HG03175 (cell line): ENCODE measurements around the gene NMT1.
"Not testable (repeated sequence)": the region's sequence is repeated elsewhere in the genome, so short reads cannot be mapped to it uniquely, and the experiment has no call there.

Source experiments
- ATAC-seq: cut with Tn5 transposase; IDR thresholded peaks from one replicate; pipeline ENCODE4 v1.9.1; 2021; ENCODE audit warnings: mild to moderate bottlenecking, moderate library complexity; ENCODE audit not compliant: unreplicated experiment

Gene NMT1

DNA sequence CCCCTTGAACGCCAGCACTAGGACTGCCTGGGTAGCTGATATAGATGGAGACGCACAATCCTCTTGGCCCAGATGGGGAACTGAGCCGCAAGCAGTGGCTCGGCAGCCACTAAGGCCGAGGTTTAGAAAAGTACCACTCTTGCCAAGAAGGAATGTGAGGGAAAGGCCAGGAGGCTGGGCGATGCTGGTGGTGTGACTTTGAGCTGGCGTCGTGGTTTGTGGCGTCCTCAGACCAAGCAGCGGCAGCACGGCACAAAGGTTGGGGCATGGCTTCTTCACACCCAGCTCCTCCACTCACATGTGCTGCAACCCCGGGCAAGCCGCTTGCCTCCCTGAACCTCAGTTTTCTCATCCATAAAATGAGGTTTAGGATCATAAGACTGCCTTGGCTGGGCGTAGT lies 25.3 kb upstream of the NMT1 start:
- ATAC-seq: no peak

DNA sequence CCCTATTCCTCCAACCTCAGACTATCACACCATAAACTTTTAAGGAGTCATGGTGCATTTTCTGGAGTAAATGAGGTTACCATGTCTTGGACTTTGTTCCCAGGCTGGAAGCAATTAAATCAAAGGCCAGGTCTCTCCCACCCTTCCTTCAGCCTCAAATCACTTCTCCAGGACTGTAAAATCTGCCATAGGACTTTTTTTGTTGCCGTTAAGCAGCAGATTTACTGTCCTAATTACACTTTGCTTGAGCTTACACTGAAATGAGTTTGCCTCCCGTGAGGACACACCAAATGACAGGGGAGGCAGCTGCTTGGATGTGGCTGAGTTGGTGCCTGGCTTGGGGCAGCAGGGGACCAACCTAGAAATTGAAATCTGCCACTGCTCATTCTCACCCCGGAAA lies 24.4 kb upstream of the NMT1 start:
- ATAC-seq: no peak

DNA sequence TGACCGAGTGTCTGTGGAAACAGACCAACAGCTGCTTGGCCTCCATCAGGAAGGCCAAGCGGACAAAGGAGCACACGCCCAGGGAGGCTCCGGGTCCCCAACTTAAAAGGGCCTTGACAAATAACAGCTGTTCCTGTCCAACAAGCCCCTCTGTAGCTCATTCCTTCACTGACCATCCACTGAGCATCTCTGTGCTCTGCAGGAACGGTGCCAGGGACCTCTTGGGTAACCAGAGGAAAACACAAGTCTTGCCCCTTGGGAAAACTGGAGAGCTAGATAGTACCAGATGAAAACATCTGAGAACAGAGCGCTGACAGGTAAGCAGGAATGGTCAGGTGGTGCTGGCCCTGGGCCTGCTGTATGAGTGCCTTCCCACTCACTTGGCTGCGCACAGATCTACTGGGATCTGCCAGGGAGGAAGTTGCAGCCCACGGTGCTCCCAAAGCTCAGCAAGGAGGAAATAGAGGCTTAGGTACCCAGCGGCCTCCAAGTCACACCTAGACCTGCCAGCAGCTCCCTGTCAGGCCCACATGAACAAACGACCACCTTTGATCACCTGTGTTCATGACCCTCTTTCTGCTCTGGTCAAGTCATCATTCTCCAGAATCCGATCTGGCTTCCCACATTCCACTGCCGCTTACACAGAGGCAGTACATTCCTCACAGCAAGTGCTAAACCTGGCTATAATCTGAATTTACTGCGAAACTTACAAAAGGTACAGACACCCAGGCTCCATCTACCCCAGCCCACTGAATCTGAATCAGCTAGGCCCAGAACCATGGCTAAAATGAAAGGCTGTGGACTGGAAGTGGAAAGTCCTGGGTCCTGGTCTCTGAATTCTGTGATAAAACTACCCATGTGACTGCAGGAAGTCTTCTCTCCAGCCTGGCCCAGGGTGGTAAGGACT lies 22.1 kb upstream of the NMT1 start:
- no peak for ATAC-seq

- no peak for ATAC-seq
Measured at GRCh38 chr17:45040459-45040858, 20.7 kb upstream of the NMT1 start.

GRCh38 chr17:45042346-45043120 lies 18.6 kb upstream of the NMT1 start:
- ATAC-seq: no peak

GRCh38 chr17:45043813-45044540 lies 17.1 kb upstream of the NMT1 start:
- no peak for ATAC-seq

DNA sequence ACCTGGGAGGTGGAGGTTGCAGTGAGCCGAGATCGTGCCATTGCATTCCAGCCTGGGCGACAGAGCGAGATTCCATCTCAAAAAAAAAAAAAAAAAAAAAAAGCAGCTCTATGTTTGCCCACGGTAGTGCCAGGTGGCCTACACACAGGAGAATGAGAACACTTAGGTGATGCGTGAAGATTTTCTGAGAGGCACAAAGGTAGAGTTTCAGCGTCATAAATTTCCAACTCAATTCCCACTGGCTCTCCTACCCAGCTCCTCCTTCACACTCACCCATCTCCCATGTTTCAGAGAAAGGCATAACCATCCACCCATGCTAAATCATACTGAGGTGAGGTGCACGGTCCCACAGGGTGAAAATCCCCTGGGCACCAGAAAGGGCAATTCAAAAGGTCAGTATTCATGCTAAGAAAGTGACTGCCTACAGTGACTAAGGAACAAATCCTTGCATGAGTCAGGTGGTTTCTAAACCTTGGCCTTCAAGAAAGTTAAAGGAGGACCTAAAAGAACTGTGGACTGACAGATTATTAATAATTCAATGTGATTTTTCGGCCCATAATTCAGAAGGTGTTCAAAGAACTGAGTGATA lies 14.5 kb upstream of the NMT1 start:
- no peak for ATAC-seq

DNA sequence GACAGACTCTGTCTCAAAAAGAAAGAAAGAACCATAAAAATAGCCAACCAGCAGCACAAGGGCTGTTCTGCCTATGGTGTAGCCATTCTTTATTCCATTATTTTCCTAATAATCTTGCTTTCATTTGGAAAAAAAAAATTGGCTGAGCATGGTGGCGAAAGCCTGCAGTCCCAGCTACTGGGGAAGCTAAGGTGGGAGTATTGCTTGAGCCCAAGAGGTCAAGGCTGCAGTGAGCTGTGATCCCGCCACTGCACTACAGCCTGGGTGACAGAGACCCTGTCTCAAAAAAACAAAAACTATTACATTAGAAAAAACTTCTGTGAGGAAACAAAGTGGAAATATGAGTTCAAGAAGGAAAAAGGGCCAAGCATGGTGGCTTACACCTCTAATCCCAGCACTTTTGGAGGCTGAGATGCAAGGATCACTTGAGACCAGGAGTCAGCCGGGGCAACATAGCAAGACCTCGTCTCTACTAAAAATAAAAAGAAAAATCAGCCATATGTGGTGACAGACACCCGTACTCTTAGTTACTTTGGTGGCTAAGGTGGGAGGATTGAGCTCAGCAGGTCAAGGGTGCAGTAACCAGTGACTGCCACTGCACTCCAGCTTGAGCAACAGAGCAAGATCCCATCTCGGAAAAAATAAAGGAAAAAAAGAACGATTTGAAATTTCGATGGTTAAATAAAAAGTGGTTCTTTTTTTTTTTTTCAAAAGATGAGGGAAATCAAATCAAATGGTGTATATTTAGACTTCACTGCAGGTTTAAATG lies 12.1 kb upstream of the NMT1 start:
- ATAC-seq: no peak

- ATAC-seq: no peak
Measured at GRCh38 chr17:45050481-45051059, 10.5 kb upstream of the NMT1 start.

GRCh38 chr17:45051060-45051719 lies 9.9 kb upstream of the NMT1 start, which contains the start of gene DCAKD:
TSS of gene DCAKD (minus strand) at chr17:45051632. CDS start at chr17:45034885, 16,747 bp downstream.
- ATAC-seq: peak; percentile 93

GRCh38 chr17:45051720-45052051 lies 9.4 kb upstream of the NMT1 start:
- ATAC-seq: not testable (repeated sequence)

DNA sequence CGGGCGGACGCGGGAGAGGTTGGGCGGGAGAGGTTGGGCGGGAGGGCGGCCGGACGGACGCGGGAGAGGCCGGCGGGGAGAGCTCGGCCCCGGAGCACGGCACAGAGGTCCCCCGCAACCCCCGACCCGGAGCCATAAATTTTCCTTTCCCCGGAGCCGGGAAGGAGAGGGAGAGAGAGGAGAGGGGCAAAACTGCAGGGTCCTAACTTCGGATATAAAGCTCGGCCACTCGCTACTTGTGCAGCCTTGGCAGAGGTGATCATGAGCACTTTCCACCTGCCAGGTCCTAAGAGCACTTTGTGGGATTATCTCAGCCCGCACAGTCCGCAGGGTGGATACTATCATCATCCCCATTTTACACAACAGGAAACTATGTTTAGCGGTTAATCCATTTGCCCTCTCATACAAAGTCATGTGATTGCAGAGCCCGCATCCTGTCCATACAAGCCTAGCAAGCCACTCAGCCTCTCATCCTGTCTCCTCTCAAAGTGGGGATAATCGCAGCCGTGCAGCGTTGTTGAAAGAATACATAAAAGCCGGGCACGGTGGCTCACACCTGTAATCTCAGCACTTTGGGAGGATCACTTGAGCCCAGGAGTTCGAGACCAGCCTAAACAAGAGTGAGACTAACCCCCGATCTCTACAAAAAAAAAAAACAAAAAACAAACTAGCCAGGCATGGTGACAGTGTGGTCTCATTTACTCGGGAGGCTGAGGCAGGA lies 8.9 kb upstream of the NMT1 start:
- no peak for ATAC-seq

- no peak for ATAC-seq
Measured at GRCh38 chr17:45060382-45060796, 728 bp upstream of the NMT1 start.

DNA sequence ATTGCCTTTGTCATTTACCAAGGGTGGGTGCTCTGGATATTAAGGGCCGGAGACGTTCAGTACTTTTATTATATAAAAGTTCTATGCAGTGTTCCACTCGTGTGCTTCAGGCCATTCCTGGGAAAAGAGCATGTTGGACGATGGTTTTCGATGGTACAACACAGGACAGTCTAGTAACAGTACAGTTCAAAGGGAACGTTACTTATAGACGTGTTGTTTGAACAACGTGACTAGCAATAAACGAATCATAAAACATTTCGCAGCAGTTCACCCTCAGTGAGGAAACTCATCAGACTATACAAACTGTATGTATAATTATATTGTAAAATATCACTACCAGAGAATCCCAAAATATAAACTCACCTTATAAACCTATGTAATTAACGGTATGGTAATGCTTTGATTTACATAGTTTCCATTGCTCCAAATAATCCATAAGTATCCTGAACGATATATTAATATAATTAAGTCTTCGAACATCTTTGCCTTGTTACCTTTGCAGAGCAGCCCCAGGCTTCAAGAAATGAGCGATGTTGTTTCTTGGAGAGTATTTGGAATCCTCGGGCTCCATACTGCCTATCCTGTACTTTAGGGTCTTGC lies 589 bp downstream of the NMT1 start:
- ATAC-seq: no peak

DNA sequence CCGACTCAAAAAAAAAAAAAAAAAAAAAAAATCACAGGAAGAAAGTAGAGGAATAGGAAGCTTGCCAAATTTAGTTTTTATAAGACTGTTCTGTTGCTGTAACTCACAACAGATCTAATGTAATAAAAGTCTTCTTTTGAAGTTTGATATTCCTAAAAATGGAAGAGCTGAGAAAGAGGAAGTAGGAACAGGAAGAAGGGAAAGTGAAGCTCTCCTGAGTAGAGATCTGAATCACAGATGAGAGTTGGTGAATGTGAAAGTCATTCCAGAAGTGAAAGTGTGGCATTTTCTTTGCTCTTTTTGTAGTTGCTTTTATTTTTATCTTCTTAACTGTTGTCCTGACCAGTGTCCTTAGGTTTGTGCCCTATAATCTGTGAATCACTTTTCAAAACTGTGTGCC lies 2.1 kb downstream of the NMT1 start:
- no peak for ATAC-seq

DNA sequence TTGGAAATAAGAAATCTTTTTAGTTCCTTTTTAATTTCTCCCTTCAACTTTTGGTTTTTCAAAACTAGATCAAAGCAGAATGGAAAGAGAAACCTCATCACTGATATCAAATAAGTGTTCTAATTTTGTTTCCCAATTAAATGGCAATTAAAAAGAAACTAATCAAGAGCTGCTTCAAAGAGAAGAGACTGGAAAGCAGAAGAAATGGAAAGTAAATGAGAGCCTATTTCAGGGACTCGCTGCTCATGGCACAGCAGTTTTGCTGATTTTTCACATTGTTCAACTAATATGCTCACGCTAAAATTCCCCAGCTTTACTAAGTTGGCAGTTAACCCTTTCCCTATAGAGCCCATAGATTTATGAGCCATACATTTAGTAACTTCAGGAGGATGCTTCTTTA lies 6.5 kb downstream of the NMT1 start:
- no peak for ATAC-seq

- ATAC-seq: no peak
Measured at GRCh38 chr17:45070001-45070400, 8.9 kb downstream of the NMT1 start.

- ATAC-seq: no peak
Measured at GRCh38 chr17:45070809-45071208, 9.7 kb downstream of the NMT1 start.
